Stimulated activated CD4-positive, alpha-beta T cell treated with anti-CD3 and anti-CD28 coated beads, Interleukin-15, amount 100 ng/mL, for 1 hour (primary cell): ENCODE data around the gene MYH4.

ENCODE experiments used
- DNase-seq, 2 donors: peaks; one replicate each; pipeline ENCODE4 v3.0.0-alpha.2; 2020; ENCODE audit warnings: low read depth in 1 of 2, low spot score in 1 of 2

Gene MYH4

GRCh38 chr17:10421900-10422542 is 47.3 kb downstream of the MYH4 start, which contains the start of gene MYH8:
MYH8 (minus strand) TSS chr17:10421950; CDS start chr17:10420227, 1,723 bp downstream.
- no peak for DNase-seq

- DNase-seq: no peak
Observed at GRCh38 chr17:10421211-10421610, 48.1 kb downstream of the MYH4 start.

DNA sequence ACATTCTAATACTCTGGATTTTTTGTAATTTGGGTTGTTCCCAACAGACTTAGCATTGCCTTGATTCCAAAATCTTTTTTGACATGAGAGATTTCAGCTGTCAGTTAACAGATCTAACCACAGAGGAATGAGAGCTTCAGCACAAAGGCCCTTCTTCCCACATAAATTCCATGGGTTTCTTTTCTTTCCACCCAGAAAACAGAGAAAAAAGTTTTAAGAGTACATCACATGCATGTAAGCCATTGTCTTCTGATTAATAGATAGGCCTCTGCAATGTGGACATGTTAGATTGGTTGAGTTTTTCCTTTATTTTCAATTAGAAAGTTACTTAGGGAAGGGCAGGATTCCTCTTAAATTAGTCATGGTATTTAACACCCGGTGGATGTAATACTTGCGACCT is 48.5 kb downstream of the MYH4 start:
- DNase-seq: no peak

GRCh38 chr17:10417431-10417830 is 51.9 kb downstream of the MYH4 start:
- no peak for DNase-seq

- DNase-seq: no peak
Observed at GRCh38 chr17:10415161-10415560, 54.2 kb downstream of the MYH4 start.

DNA sequence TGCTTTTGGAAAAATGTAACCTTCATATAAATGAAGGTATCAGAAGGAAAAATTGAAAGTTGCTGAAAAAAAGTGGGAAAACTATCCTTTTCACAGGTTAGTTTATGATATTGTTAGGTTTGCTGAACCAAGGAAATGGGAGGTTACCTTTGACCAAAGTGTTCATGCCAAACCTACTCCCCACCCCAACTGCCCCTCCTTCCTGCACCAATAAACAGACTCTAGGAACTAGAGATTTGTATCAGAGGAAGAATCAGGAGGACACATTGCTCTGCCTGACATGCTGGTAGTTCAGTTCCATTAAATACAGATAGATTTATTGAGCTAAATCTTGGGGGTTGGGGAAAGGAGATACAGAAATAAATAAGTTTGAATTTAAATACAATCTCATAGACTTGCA is 65.8 kb downstream of the MYH4 start:
- DNase-seq: no peak

GRCh38 chr17:10398352-10398751 is 71.0 kb downstream of the MYH4 start:
- DNase-seq: no peak

- DNase-seq: no peak
Observed at GRCh38 chr17:10396524-10397163, 72.7 kb downstream of the MYH4 start.

GRCh38 chr17:10394201-10394887 is 75.0 kb downstream of the MYH4 start:
- no peak for DNase-seq
